HepG2 (cell line): ENCODE data around the gene TRIM36. TPM values are rescaled to one million over a fixed set of nuclear protein-coding genes. Genes with fewer than 3 reads are reported as not detected.
A peak's percentile ranks its signal among the peaks of the same experiment; 100 is the strongest.

ENCODE experiments used
- ARID5B ChIP-seq: IDR thresholded peaks from 2 replicates; pipeline ENCODE4 v1.4.0; 2020; ENCODE audit warnings: mild to moderate bottlenecking, missing genetic modification reagents
- E2F5 ChIP-seq: sonication (generic); formaldehyde crosslinking; conservative IDR thresholded peaks from 2 replicates; pipeline ENCODE4 v1.4.0; 2020; ENCODE audit warnings: missing genetic modification reagents
- ERF ChIP-seq: IDR thresholded peaks from 2 replicates; pipeline ENCODE4 v1.6.1; 2018; ENCODE audit warnings: missing biosample characterization, missing genetic modification reagents
- HDAC1 ChIP-seq: sonication (generic); formaldehyde crosslinking; IDR thresholded peaks from 2 replicates; pipeline ENCODE4 v1.5.1; 2020; ENCODE audit warnings: mild to moderate bottlenecking, missing genetic modification reagents
- HDAC2 ChIP-seq: sonication (generic); formaldehyde crosslinking; IDR thresholded peaks from 2 replicates; pipeline ENCODE4 v1.4.0; 2020; ENCODE audit warnings: missing genetic modification reagents
- HNF4A ChIP-seq: sonication (generic); formaldehyde crosslinking; IDR thresholded peaks from 2 replicates; pipeline ENCODE4 v1.4.0; 2020; ENCODE audit warnings: missing genetic modification reagents
- IRF1 ChIP-seq: sonication (generic); formaldehyde crosslinking; IDR thresholded peaks from 2 replicates; pipeline ENCODE4 v1.4.0; 2020; ENCODE audit warnings: low read depth, mild to moderate bottlenecking, missing genetic modification reagents
- KLF12 ChIP-seq: sonication (generic); formaldehyde crosslinking; IDR thresholded peaks from 2 replicates; pipeline ENCODE4 v1.4.0; 2020; ENCODE audit warnings: missing genetic modification reagents, borderline replicate concordance
- PHF8 ChIP-seq: sonication (generic); formaldehyde crosslinking; IDR thresholded peaks from 2 replicates; pipeline ENCODE4 v1.5.0; 2020; ENCODE audit warnings: missing genetic modification reagents
- PRPF4 ChIP-seq: fragments of 200-400 bp; formaldehyde crosslinking; IDR thresholded peaks from 2 replicates; pipeline ENCODE4 v1.6.1; 2016; ENCODE audit warnings: low read length, low read depth; ENCODE audit not compliant: poor library complexity, severe bottlenecking
- SALL1 ChIP-seq: sonication (generic); formaldehyde crosslinking; IDR thresholded peaks from 2 replicates; pipeline ENCODE4 v1.8.0; 2022; ENCODE audit warnings: mild to moderate bottlenecking, missing genetic modification reagents
- STAT5B ChIP-seq: sonication (generic); formaldehyde crosslinking; IDR thresholded peaks from 2 replicates; pipeline ENCODE4 v1.4.0; 2020; ENCODE audit warnings: missing genetic modification reagents
- TOE1 ChIP-seq: sonication (generic); formaldehyde crosslinking; IDR thresholded peaks from 2 replicates; pipeline ENCODE4 v1.4.0; 2020; ENCODE audit warnings: mild to moderate bottlenecking, missing genetic modification reagents
- YY1 ChIP-seq: IDR thresholded peaks from 2 replicates; pipeline ENCODE4 v1.6.1; 2011; ENCODE audit warnings: low read length, low read depth, moderate library complexity, mild to moderate bottlenecking; ENCODE audit not compliant: insufficient read depth, insufficient replicate concordance
- ZBTB38 ChIP-seq: sonication (generic); formaldehyde crosslinking; IDR thresholded peaks from 2 replicates; pipeline ENCODE4 v1.5.1; 2020; ENCODE audit warnings: mild to moderate bottlenecking, missing genetic modification reagents
- ZNF160 ChIP-seq: sonication (generic); formaldehyde crosslinking; IDR thresholded peaks from 2 replicates; pipeline ENCODE4 v1.8.0; 2022; ENCODE audit warnings: mild to moderate bottlenecking, inconsistent platforms, missing genetic modification reagents
- ZNF274 ChIP-seq: sonication (generic); formaldehyde crosslinking; IDR thresholded peaks from 2 replicates; pipeline ENCODE4 v1.5.1; 2020; ENCODE audit warnings: mild to moderate bottlenecking, missing genetic modification reagents
- ZNF430 ChIP-seq: sonication (generic); formaldehyde crosslinking; IDR thresholded peaks from 2 replicates; pipeline ENCODE4 v1.9.0; 2021; ENCODE audit warnings: mild to moderate bottlenecking, missing genetic modification reagents
- ZNF687 ChIP-seq: sonication (generic); formaldehyde crosslinking; IDR thresholded peaks from 2 replicates; pipeline ENCODE4 v1.5.1; 2020; ENCODE audit warnings: mild to moderate bottlenecking, missing genetic modification reagents, moderate library complexity
- ZNF788 ChIP-seq: sonication (generic); formaldehyde crosslinking; IDR thresholded peaks from 2 replicates; pipeline ENCODE4 v1.5.0; 2020; ENCODE audit warnings: mild to moderate bottlenecking, missing genetic modification reagents, borderline replicate concordance
- polyA plus RNA-seq, 8 experiments: library from polyadenylated mRNA; depleted of rRNA in 3 of 8; stranded (reverse) in 7 of 8; unstranded in 1 of 8; fragments of >200 nt; fragmentation: Illumina TruSeq in 4 of 8; extraction: Trizol in 4 of 8; gene quantifications; 2 replicates each; pipeline versions ENCODE4 v1.2.1 to v1.2.3, GENCODE V29; 2011 to 2016; ENCODE audit warnings: low read depth in 4 of 8, missing spikeins in 1 of 8, mixed read lengths in 1 of 8; ENCODE audit not compliant: insufficient read depth in 1 of 8
- total RNA-seq, 5 experiments: library from RNA; depleted of rRNA; stranded (reverse); fragments of >200 nt; fragmentation: Illumina TruSeq; extraction: Trizol; gene quantifications; 2 replicates each; pipeline ENCODE4 v1.2.3, GENCODE V29; 2016; ENCODE audit warnings: low read depth in 1 of 5

Gene TRIM36
- total and polyA plus RNA-seq, 2 of the 13 experiments (the other 11 are each of a cell fraction or from before 2014, with no cell fraction given): 1.7 to 2.4 TPM

- TF ChIP-seq ERF: 0 out of 2 replicates have a peak, but pooled peaks have one; percentile 46
- TF ChIP-seq PRPF4: no peak
- TF ChIP-seq ZNF430: peak; percentile 71; the same call in 1 of the 2 replicates
- TF ChIP-seq ZBTB38 (CRISPR knock-in tag): no peak
- peak; percentile 61 for TF ChIP-seq PHF8
- peak; percentile 65 for TF ChIP-seq HDAC2
- no peak for TF ChIP-seq ZNF160 (CRISPR knock-in tag)
- 0 out of 2 replicates have a peak, but pooled peaks have one; percentile 21 for TF ChIP-seq E2F5 (CRISPR knock-in tag)
- peak; percentile 56 for TF ChIP-seq HNF4A (CRISPR knock-in tag)
- TF ChIP-seq ZNF788 (CRISPR knock-in tag): peak; percentile 77; the same call in 1 of the 2 replicates
- peak; percentile 83 for TF ChIP-seq HDAC1 (CRISPR knock-in tag)
- TF ChIP-seq KLF12 (CRISPR knock-in tag): peak; percentile 92; the same call in 1 of the 2 replicates
- TF ChIP-seq SALL1 (CRISPR knock-in tag): peak; percentile 52; the same call in 1 of the 2 replicates
- no peak for TF ChIP-seq STAT5B (CRISPR knock-in tag)
- peak; percentile 8 for TF ChIP-seq YY1
- TF ChIP-seq ARID5B (CRISPR knock-in tag): peak; percentile 54; the same call in 1 of the 2 replicates
- no peak for TF ChIP-seq ZNF274 (CRISPR knock-in tag)
- TF ChIP-seq TOE1: no peak
- TF ChIP-seq IRF1: no peak
- peak; percentile 84 for TF ChIP-seq ZNF687 (CRISPR knock-in tag)
Observed at GRCh38 chr5:115169487-115170133, at the start of gene TRIM36 (continued).
